ENCODE results near the gene DIPK2A.

DIPK2A gene

GRCh38 chr3:143974271-143975238 lies 2.9 kb downstream of the DIPK2A start:
- in situ Hi-C loops (cut with MboI; ENCODE audit: low sequenced_read_pairs): no loop called here

DNA sequence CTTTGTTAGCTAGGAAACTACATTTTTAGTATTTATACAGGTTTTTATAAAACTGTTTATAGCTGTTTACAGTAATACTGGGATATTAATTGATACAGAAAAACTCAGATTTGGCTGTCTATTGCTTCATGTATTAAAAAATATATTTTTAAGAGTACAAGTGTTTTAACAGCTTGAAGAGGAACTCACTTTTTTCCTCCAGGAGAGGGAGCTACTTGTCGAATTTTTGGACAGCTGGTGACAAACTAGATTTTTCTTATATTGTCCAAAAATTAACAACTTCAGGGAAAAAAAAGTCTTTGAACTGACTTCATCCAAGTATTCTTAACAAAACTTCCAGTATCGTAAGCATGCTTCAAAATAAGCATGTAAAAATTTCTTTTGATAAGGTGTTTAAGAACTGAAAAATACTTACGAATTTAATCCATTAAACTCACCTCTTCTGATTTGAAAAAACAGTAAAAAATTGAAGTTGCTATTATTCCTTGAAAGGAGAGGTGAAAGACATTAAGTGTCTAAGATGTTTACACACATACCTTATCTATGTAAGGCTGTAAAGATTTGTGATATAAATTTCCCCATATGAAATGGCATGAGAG lies 4.0 kb downstream of the DIPK2A start:
- in situ Hi-C loops (cut with MboI; ENCODE audit: low sequenced_read_pairs): no loop called here

DNA sequence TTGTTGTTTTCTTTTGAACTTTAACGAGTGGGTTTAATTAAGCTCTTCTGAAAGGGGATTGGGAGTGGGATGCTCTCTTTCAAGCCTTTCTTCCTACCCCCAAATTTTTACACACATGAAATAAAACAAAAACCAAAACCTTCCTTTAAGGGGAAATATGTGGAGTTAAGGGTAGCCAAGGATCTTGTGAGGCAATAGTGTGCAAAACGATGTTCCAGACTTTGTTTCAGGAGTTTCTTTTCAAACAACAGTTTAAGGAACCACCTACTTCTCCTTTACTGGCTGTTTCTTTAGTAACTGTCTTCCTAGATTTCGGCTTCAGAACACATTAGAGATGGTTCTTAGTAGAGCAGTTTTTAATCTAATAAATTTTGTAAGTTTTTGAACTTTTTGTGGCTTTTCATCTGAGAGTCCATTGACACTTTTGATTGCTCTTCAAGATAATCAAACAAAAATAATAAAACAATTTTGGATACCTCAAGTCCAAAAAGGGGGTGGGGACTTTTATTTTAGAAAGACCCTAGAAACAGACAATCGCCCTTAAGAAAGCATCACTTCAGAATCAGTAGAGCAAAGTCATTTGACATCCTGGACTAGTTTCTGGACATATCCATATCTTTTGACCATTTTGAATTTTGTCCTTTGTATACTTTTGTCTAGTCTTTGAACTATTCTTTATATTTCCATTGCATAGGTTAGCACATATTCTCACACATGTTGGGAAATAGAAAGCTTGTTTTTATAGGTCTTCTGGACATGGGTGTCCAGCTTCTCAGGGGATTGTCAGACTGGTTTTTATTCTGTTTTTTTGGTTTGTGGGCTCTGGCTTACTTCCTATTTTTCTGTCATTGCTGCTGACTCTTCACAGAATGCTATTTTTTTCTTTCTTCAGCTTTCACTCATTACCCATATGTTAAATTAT lies 6.0 kb downstream of the DIPK2A start:
- in situ Hi-C loops (cut with MboI; ENCODE audit: low sequenced_read_pairs): no loop called here

DNA sequence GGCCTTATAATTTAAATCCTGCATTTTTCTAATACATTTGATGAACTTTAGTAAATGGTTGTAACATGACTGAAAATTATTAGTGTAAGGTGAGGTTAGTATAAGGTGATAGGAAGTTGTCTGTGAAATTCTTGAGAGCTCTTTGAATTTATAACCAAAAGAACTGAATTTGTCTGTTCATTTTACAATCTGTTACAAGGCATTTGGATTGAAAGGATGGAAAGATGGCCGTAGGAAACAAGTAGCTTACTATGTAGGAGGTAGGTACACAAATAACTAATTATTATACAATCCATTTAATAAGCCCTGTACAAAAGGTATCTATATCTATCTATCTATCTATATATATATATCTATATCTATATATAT lies 6.6 kb downstream of the DIPK2A start:
- in situ Hi-C loops (cut with MboI; ENCODE audit: low sequenced_read_pairs): no loop called here

GRCh38 chr3:143979041-143979440 lies 7.4 kb downstream of the DIPK2A start:
- in situ Hi-C loops (cut with MboI; ENCODE audit: low sequenced_read_pairs): no loop called here

- in situ Hi-C loops (cut with MboI; ENCODE audit: low sequenced_read_pairs): no loop called here
These were observed 8.2 kb downstream of the DIPK2A start for GRCh38 chr3:143979813-143980212.

GRCh38 chr3:143988306-143988705 lies 16.7 kb downstream of the DIPK2A start:
- in situ Hi-C loops (cut with MboI; ENCODE audit: low sequenced_read_pairs): no loop called here

DNA sequence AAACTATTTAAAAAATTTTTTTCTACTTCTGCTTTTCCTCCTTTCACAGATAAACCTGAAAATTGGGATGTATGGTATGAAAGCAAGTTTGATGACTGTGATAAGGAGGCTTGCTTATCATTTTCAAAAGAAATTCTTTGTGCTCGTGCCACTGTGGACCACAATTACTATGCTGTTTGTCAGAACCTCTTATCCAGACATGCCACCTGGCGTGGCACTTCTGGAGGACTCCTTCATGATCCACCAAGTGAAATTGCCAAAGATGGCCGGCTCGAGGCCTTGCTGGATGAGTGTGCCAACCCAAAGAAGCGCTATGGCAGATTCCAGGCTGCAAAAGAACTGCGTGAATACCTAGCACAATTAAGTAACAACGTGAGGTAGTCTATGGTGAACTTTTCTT lies 17.8 kb downstream of the DIPK2A start:
- in situ Hi-C loops (cut with MboI; ENCODE audit: low sequenced_read_pairs): no loop called here

DNA sequence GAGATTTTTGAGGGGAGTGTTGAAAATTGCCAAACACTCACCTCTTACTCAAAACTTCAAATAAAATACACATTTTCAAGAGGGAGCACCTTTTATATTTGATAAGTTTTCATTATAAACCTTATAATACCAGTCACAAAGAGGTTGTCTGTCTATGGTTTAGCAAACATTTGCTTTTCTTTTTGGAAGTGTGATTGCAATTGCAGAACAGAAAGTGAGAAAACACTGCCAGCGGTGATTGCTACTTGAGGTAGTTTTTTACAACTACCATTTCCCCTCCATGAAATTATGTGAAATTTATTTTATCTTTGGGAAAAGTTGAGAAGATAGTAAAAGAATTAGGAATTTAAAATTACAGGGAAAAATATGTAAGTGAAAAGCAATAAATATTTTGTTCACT lies 20.1 kb downstream of the DIPK2A start:
- in situ Hi-C loops (cut with MboI; ENCODE audit: low sequenced_read_pairs): no loop called here

DNA sequence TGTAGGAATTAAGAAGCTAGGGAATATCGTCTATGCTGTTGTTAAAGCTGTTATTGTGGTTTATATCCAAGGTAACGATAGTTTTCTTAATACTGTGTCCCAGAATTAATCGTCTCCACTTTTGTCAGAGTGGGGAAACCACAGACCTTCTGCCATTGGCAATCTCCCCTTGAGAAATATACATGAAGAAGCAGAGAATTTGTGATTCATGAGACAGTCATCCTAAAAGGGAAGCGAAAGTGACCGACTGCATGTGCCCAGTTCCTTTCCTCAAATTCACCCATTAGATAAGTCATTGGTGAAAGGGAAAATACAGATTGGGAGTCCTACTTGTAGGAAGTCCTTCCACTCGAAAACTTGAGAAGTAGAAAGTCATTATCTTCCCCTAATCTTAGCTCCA lies 26.6 kb downstream of the DIPK2A start:
- in situ Hi-C loops (cut with MboI; ENCODE audit: low sequenced_read_pairs): no loop called here

GRCh38 chr3:144003051-144003450 lies 31.4 kb downstream of the DIPK2A start:
- in situ Hi-C loops (cut with MboI; ENCODE audit: low sequenced_read_pairs): no loop called here

DNA sequence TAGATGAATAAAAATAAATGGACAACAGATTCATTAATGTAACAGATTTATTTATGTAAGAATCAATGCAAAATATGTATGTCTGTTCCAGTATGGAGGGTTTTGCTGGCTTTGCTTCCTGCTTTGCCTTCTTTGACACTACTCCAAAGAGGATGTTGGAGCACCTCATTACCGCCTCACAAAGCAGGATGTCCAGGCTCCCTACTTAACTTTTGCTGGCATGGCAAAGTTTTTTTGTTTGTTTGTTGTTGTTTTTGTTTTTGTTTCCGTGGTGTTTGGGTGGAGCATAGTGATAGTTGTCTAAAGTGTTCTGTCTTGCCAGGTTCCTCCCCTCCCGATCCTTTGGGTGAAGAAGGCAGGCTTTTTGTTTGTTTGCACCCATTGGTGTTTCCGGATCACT lies 38.7 kb downstream of the DIPK2A start:
- in situ Hi-C loops (cut with MboI; ENCODE audit: low sequenced_read_pairs): no loop called here

GRCh38 chr3:144011251-144011799 lies 39.7 kb downstream of the DIPK2A start:
- in situ Hi-C loops (cut with MboI; ENCODE audit: low sequenced_read_pairs): no loop called here

GRCh38 chr3:144015133-144015532 lies 43.5 kb downstream of the DIPK2A start:
- in situ Hi-C loops (cut with MboI; ENCODE audit: low sequenced_read_pairs): no loop called here

DNA sequence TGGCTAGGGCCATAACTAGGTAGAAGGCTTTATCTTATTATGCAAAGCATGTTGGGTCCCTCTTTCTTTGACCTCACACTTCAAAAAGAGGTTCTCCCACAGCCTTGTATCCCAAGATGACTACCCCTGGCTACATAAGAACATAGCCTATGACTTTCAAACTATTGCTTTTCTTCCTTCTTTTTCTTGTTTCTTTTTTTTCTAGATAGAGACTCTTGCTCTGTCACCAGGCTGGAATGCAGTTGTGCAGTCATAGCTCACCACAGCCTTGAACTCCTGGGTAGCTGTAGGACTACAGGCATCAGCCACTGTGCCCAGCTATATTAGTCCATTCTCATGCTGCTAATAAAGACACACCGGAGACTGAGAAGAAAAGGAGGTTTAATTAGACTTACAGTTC lies 47.2 kb downstream of the DIPK2A start:
- in situ Hi-C loops (cut with MboI; ENCODE audit: low sequenced_read_pairs): no loop called here
